ENCODE results near the gene LRRFIP1.
A peak's percentile ranks its signal among the peaks of the same experiment; 100 is the strongest.

LRRFIP1 gene

DNA sequence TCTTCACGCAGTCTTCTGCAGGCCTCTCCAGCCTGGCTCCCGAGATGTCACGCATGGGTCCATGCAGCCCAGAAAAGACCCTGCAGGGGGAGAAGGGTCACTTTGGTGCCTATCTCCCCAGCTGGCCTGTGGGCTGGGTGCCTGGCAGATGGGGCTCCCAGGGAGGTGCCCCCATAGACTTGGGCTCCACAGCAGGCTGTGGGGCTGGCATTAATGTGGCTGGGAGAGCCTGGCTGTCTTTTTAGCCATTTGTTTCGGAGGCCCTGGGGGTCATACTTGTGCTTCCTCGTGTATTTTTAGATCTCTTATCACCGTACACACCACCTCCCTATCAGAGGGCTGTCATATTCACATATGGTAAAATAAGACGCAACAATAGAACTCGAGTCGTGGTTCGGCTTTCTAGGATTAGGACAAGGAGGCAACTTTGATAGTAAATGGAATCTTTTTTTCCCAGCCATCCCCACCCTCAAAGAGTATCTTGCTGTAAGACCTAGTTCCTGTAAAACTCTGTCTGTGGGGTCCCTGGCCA lies 74.5 kb downstream of the LRRFIP1 start:
- no peak for DNase-seq (ENCODE audit: low spot score)

DNA sequence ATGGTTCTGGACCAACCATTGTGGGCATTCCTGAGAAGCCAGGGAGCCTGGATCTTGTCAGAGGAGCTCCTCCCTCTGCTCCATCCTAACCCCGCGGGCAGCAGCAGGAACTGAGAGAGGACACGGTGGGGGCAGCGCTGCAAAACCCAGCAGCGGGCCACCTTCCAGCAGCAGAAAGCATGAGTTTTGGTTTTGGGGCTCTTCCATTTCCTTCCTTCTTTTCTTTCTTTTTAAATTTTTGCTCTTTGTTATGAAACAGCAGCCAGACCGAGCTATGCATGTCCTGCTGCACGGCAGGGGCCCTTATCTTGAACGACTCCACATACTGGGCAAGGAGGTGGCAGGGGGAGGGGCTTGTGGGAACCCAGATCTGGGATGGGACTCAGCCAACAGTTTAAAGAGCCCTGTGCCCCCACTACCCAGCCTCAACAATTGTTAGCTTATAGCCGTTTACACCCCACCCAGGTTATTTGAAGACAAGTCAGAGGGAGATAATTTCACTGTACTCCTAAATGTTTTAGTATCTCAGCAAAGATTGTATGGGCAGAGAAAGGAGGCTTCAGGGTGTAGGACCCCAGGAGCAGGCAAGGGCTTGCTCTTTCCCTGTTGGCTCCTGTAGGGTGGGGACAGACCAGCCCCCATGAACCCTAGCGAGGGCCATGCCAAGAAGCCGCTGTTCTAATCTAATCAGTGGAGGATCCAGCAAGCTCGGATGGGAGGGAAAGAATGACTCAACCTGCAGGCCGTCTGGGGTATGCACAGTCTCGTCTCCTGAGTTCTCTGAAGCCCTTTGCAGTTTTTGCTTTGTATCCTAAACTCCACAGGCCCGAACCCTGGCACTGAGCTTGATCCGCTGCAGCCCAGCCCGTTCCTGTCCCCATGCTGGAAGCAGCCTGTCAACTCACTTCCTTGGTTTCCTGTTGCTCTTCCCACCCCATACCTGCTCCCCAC lies 75.3 kb downstream of the LRRFIP1 start:
- DNase-seq (ENCODE audit: low spot score) = peak; percentile 60

DNA sequence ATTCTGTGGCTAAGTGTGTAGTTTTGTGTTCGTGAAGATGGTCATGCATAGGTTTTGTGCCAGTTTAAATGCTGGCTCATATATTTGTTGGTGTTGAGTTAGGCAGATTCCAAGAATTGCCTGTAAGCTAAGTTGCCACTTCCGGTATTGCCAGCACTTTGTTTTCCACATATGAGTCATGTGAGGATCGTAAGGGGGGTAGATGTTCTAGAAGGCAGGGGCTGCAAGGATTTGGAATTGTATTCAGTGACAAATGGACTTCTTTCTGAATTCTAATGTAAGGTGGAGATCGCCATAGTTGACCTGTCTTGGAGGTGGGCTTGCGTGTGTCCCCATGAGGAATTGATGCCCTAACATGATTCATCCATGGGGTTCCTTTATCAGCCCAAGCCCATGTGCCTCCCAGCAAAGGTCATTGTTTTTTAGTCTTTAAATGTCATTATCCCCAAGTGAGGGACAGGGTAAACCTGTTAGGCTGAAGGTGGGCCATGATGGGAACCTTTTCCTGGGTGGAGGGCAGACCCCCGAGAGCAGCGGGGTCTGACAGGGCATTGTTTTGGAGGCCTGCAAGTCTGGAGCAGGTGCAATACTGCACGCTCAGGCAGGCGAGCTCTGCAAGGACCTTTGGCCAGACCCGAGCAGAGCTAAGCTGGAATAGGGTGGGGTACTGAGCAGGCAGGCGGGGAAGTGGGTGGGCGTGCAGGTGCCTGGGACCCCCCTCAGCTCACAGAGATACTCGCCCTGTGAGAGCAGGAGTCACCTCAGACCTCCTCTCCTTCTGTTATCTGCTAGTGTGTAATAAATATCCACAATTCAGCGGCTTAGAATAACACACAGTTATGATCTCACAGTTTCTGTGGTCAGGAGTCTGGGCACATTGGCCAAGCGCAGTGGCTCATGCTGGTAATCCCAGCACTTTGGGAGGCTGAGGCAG lies 77.4 kb downstream of the LRRFIP1 start:
- DNase-seq (ENCODE audit: low spot score) = no peak

DNA sequence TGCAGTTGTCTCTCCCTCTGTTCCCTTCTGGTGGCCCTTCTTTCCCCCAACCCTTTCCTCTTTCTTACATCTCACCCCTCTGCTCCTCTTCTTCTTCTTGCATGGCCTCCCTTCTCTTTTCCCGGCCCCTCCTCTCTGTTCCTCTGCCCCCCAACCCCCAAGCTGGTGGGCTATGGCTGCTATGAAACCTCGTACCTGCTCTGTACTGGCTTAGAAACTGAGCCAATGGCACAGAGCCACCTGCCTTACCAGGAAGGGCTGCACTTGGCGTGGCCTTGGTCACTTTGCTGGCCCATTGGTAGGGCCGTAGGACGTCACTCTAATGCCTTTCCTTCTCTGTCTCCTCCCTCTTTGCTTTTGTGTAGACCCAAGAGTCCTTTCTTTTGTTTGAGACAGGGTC lies 78.9 kb downstream of the LRRFIP1 start:
- no peak for DNase-seq (ENCODE audit: low spot score)

DNA sequence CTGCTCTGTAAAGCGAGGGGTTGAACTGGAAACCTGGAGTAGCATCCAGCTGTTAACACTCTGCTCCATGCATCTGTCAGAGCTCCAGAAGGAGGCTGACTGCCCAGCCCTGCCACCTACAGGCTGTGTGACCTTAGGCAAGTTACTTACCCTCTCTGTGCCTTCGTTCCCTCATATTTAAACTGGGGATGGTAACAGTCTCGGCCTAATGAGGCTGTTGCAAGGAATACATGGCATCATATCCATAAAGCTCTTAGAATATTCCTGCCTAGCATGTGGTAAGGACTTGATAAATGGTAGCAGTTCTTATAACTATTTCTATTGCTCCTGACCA lies 80.6 kb downstream of the LRRFIP1 start:
- DNase-seq (ENCODE audit: low spot score) = no peak

DNA sequence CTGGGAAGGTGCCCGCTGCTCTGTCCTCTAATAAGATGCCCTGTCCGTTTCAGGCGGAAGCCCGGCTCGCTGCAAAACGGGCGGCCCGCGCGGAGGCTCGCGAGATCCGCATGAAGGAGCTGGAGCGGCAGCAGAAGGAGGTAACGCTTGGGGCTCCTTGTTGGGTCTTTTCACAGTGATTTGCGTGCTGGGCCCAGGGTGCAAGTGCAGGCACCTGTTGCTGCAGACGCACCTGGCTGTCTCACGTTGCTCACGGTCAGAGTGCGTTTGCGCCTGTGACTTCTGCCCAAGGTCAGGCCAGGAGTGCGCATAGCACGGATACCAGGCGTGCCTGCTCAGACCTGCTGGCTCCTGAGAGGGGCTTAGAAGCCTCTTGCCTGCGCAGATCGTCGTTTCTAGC lies 81.1 kb downstream of the LRRFIP1 start:
- DNase-seq (ENCODE audit: low spot score) = no peak

DNA sequence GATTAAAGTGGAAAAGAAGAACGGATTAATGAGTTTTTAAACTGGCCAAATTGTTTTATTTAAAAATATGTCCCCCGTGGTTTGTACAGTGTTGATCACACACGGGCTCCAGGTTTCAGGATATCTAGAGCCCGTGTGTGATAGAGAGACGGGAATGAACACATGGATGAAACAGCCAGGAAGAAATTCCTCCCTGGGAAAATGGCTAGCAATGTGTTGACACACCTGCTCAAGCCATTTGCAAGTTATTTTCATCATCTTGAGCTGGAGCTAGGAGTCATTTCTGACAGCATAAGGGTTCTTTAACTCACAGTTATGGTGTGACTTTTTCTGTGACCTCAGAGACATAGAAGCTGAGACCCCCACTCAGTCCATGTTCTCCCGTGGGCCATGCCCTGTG lies 81.6 kb downstream of the LRRFIP1 start:
- no peak for DNase-seq (ENCODE audit: low spot score)

DNA sequence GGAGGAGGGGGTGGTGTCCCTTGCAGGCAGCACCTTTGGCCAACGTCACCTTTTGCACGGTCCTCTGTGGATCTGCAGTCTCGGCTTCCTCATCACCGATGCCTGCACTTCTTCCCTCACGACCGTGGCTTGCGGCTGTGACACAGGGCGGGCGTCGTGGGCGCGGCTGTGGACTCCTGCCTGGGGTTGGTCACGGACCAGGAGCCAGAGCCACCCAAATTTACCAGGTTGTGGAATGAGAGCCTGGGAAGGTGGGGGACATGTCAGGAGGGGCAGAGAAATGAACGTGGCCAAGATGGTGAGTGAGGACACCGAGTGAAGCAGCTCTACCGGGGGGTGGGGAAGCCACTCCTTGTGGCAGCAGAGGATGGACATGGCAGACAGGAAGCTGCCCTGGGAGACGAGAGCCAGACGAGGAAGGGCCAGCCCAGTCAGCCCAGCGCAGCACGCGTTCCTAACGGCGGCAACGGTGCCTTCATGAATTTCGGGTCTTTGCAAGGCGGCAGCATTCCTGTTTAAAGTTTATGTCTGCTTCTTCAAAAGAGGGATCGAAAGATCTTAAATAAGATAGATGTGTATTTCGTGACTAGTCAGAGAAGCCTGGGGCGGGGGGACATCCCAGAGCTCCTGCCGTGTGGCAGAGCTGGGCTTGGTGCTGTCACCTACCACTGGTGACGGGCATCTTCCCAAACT lies 84.2 kb downstream of the LRRFIP1 start:
- no peak for DNase-seq (ENCODE audit: low spot score)

DNA sequence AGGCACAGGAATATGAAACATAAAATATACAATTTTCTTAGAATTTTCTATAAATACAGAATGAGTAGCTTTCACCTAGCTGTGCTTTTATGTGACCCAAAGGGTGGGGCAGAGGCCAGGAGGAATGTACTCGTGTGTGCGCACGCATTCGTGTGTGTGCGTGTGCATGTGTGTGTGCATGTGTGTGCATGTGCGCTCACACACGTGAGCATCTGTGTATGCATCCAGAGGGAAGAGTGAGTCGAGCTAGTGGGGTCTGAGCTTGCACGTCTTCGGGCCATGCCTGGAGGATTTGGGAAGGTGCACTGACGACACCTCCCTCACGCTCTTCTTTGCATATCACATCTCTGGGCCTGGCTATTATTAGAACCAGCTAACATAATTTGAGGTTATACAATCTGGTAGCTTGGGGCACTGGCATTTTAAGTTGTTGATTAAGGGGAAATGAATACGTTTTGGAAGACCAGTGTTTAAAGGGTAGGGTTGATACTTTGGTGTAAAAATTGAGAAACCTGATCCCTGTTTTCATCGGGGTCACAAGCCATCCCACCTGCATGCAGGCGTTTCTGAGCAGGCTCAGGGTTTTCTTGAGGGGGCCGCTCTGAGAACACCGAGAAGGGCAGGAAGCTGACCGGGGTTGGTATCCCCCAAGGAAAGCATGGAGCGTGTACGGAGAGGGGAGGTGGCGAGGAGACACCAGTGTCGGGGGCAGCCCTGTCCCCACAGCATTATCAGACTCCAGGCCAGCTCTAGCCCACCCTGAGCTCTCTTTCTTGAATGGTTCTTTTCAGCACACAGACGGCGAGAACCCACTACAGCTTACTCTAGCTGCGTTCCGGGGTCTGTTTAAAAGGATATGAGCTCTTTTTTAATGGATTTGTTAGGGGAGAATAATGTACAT lies 85.3 kb downstream of the LRRFIP1 start:
- DNase-seq (ENCODE audit: low spot score) = no peak

DNA sequence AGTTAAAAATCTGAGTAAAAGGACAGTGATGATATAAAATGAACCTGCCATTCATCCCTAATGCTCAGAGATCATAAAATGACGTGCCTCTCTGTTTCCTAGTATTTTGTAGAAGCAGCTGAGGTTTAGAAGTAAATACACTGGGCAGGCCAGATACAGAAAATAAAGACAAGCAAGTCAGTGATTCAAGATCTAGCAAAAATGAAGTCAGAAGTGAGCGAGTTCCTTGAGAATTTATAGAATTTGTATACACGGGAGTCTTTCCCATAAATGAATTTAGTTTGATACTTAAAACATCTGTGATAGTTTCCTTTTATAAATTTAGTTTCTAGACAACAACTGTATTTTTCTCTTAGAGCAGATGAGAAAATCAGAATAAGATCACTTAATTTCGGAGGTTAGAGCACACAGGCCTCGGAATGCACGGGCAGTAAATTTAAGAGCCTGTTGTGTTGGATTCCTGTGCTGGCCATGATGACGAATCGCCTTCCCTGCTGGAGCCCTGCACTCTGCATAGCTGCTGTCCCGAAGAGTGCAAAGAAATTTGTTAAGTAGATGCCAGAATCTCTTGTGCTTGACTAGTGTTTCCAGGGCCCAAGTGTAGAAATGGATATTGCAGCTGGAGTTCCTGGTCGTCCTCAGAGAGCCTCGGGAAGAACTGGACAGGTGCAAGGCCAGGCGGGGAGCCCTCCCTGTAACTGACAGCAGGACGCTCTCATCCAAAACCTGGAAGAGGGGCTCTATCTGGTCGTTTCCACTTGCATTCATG lies 87.5 kb downstream of the LRRFIP1 start:
- no peak for DNase-seq (ENCODE audit: low spot score)

DNA sequence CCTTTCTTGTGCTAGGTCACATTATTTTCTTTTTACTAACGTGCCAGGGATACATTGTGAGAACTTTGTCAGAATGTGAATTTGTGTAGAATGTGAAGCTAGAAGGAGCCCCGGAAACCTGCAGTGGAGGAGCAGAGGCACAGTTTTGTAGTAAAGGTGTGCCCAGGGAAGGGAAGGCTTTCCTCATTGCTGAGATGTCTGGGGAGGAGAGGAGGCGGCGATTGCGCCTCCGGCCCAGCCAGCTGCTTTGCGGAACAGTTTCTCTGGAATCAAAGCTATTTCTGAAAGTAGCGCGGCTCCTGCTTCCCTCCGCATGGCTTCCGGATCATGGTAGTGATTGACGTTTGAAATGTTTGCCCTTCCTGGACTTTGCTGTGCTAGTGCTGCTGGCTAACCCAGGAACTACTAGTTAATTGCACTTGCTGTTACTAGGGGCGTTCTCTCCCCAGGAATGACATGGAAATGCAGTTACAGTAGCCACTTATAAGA lies 88.1 kb downstream of the LRRFIP1 start:
- no peak for DNase-seq (ENCODE audit: low spot score)

DNA sequence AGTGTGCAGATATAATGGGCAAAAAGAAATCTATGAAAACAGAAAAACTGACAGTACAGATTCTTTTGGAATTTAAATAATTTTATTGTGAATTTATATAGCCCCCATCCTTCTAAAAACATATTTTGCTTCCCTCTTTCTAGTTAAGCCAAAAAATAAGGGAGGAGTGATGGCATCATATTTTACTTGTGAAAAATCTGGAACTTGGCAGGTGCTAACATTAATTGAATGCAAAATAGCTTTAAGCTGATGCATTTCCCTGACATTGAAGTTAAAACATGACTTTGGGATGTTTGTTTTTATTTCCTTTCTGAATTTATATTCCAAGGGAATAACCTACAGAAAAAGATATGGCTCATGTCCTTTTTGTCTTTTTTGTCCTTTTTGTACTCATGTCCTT lies 88.6 kb downstream of the LRRFIP1 start:
- DNase-seq (ENCODE audit: low spot score) = no peak

DNA sequence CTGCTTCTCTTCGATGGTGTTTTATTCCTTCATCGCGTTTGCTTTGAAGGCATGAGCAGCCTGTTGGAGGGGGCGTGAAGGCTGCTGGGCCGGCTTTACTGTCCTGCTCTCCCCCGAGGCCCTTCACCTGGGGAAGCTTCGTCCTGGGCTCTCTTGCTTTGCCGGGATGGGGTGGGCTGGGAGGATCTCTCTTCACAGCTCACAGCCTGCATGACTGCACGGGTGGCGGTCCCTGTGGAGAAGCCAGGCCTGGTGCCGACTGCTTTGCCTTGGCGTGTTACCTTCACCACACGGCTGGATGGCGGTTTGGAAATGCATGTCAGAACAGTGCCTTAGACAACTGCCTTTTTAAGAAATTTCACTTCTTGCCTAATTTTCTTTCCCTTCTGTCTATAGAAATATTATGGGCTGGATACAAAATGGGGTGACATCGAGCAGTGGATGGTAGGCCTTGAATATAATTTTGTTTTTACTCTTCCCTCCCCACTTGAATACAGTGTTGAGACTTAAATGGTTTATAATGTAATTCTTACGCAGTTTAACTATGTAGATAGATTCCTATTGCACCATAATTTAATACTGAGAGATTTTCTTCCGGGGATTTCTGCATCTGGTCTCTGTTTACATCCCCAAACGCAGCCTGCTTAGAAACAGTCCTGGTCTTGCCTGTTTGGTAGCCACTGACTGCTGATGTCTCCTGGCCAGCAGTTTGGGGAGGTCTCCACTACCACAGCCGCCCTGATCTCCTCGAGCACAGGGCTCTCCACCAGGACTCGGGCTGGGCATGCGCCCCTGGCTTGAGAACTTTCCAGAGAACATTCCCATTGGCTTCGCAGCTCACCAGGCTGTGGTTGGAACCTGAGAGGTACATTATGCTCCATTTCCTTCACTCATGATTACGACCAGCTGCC lies 90.2 kb downstream of the LRRFIP1 start:
- no peak for DNase-seq (ENCODE audit: low spot score)

DNA sequence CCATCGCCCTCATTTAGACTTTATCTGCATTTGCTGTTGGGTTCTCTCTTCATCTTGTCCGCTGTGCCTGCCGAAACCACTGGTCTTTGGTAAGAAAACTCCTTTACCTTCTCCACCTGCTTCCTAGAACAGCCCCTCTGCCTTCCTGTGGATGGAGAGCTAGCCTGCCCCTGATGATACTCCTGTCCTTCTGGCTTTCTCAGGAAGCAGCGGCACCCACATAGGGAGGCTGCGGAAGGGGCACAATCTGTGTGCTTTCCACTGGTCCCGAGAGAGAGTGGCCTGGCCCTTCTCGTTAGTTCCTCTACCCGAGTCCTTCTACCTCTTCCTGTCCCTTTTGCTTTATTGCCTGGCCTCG lies 90.9 kb downstream of the LRRFIP1 start:
- no peak for DNase-seq (ENCODE audit: low spot score)

DNA sequence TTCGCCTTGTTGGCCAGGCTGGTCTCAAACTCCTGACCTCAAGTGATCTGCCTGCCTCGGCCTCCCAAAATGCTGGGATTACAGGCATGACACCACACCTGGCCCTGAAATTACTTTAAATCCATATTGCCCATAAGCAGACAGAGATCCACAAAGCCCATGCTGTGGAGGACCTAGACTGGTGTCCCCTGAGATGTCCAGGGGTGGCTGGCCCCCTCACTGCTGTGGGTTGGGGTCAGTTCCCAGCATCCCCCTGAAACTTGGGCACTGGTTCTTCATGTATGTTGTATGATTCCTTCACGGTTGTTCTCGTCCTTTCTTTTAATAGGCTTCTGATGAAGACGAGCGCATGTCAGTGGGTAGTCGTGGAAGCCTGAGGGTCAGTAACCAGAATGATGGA lies 93.1 kb downstream of the LRRFIP1 start:
- DNase-seq (ENCODE audit: low spot score) = no peak

DNA sequence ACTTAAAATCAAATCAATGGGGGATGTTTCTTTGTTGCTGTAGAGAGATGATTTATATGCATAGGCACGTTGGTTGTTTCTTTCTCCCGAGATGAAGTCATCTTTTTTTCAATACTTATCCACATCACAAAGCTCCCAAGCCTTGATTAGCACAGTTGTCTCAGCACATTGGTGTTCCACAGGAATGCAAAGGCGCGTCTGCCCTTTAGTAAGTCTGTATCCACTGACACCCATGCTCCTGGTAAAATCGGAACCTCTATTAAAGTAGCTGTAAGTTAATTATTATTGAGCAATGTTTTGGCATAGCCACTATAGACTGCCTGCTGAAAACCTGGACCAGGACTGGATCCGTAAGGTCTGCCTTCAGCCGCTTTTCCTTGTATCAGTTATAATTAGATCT lies 93.6 kb downstream of the LRRFIP1 start:
- DNase-seq (ENCODE audit: low spot score) = peak; percentile 41

DNA sequence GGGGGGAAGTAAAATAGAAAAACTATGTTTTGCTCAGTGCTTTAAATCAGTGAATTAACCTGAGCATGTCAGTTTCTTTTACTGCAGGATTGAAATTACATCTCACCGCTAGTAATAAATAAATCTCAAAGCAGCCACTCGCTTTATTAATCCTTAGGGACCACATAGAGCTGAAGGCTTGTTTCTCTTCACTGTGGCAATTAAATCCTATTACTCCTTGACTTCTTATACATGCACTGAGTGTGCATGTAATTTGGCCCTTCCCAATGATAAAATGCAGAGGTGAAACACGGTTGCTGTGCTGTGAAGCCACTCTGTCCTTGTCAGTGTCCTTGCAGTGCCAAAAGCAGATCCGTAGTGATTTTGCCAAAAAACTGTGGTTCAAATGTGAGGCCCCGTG lies 94.1 kb downstream of the LRRFIP1 start:
- no peak for DNase-seq (ENCODE audit: low spot score)

DNA sequence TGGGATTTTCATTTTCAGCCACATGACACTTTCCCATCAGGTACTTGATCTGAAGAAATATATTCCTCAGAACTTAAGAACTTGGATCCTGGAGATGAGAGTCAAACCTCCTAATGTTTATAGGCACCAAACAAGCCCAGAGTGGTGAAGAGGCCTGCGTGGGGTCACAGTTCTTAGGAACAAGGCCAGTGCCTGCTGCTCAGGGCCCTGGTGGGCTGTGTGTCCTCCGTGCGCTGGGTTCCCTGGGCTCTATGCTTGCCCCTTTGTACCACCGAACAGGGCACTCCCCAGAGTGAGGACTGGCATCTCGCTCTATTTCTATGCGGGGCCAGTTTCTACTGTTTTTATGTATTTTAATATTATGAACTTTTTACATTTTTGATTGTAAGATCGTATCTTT lies 95.2 kb downstream of the LRRFIP1 start:
- no peak for DNase-seq (ENCODE audit: low spot score)

DNA sequence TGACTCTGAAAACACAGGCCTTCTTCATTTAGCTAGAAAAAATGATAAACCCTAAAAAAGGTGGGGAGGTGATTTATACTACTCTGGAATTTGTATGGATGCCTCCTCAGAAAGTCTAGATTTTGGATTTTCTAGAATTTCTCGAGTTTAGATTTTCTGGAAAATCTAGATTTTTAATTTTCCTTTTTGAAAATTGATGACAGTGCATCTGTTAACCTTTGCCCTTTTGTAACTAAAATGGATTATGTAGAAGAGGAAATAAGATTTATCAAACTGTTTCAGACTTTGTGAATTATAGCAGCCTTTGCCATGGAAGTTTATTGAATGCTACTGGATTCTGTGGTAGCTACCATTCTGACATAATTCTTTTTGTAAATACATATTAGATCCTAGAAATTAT lies 95.6 kb downstream of the LRRFIP1 start:
- DNase-seq (ENCODE audit: low spot score) = no peak

Data from AG20443 (cell line).